ENCODE results near the gene PGBD5.
"Not testable (repeated sequence)": the region's sequence is repeated elsewhere in the genome, so short reads cannot be mapped to it uniquely, and the experiment has no call there.

PGBD5 gene

GRCh38 chr1:230426246-230427093, at the start of gene PGBD5:
Gene PGBD5, minus strand, starts transcription at chr1:230426332. Its CDS starts 404 bp downstream, at chr1:230425928.
- no peak for DNase-seq (ENCODE audit: low read depth)

DNA sequence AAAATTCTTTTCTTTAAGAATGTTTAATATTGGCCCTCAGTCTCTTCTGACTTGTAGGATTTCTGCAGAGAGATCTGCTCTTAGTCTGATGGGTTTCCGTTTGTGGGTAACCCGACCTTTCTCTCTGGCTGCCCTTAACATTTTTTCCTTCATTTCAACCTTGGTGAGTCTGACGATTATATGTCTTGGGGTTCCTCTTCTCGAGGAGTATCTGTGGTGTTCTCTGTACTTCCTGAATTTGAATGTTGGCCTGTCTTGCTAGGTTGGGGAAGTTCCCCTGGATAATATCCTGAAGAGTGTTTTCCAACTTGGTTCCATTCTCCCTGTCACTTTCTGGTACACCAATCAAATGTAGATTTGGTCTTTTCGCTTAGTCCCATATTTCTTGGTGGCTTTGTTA, 48.8 kb upstream of the PGBD5 start:
- DNase-seq (ENCODE audit: low read depth): not testable (repeated sequence)

- not testable (repeated sequence) for DNase-seq (ENCODE audit: low read depth)
Measured at GRCh38 chr1:230470750-230471149, 44.6 kb upstream of the PGBD5 start.

DNA sequence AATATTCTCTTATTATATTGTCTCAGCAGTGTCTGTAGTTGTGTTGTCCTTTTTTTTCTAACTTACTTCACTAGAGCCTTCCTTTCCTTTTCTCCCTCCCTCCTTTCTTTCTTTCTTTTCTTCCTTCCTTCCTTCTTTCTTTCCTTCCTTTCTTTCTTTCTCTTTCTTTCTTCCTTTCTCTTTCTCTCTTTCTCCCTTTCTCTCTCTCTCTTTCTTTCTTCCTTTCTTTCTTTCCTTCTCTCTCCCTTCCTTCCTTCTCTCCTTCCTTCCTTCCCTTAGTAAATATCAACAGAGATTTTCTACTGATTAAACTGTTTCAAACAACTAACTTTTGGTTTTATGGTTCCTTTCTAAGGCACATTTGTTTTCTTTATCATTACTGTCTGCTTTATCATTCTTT, 43.1 kb upstream of the PGBD5 start:
- DNase-seq (ENCODE audit: low read depth): no peak

- DNase-seq (ENCODE audit: low read depth): no peak
Measured at GRCh38 chr1:230465691-230466090, 39.6 kb upstream of the PGBD5 start.

GRCh38 chr1:230464671-230465070, 38.5 kb upstream of the PGBD5 start:
- DNase-seq (ENCODE audit: low read depth): no peak

DNA sequence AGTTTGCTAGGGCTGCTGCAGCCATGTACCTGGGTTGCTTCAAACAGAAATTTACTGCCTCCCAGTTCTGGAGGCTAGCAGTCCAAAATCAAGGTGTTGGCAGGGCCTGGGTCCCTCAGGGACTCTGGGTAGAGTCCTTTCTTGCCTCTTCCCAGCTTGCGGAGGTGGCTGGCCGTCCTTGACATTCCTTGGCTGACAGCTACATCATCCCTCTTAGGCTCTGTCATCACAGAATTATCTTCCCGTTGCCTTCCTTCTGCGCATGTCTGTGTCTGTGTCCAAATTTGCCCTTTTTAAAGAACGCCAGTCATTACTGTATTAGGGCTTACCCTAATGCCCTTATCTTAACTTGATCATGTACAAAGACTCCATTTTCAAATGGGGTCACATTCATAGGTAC, 37.6 kb upstream of the PGBD5 start:
- DNase-seq (ENCODE audit: low read depth): no peak

DNA sequence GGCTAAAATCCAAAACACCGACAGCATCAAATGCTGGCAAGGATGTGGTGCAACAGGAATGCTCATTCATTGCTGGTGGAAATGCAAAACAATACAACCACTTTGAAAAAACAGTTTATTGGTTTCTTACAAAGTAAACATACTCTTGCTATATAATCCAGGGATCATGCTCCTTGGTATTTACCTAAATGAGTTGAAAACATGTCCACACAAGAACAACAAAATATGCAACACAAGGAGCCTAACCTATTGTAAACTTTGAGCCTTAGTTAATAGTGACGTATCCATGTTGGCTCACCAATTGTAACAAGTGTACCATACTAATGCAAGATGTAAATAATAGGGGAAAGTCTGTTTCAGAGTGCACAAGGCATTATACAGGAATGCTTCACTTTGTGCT, 37.2 kb upstream of the PGBD5 start:
- no peak for DNase-seq (ENCODE audit: low read depth)

GRCh38 chr1:230459465-230459864, 33.3 kb upstream of the PGBD5 start:
- DNase-seq (ENCODE audit: low read depth): no peak

DNA sequence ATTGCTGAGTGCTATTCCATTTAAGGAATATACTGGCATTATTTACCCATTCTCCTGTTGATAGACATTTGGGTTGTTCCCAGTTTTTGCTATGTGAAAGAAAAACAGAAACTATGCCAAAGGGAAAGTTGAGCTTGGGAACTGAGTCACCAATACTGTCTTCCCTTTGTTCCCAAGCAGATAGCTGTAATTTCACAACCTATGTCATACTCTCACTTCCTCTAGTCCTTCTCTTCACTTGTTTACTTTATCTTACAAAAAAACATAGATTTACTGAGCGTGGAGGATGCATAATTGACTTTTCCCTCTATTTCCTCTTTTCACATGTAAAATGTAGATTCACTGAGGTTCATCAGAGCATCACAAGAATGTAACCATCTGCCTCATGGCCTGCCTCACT, 32.4 kb upstream of the PGBD5 start:
- no peak for DNase-seq (ENCODE audit: low read depth)

GRCh38 chr1:230456478-230456877, 30.3 kb upstream of the PGBD5 start:
- DNase-seq (ENCODE audit: low read depth): no peak

DNA sequence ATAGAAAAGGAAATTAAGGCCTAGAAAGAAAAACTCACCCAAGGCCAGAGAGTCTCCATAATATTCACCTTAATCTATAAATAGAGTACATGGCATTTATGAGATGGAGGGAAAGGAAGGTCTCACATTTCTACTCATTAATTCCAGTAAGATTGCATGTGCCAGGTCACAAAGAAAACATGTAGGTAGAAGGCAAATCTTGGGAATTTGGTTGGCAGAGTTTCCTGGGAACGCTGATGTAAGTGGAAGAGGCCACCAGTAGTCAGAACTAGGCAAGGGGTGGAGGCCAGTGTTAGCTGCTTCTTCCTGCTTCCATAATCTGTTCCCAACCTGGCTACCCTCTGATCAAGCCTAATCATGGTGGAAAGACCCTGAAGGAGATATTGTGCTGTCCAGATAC, 29.2 kb upstream of the PGBD5 start:
- no peak for DNase-seq (ENCODE audit: low read depth)

DNA sequence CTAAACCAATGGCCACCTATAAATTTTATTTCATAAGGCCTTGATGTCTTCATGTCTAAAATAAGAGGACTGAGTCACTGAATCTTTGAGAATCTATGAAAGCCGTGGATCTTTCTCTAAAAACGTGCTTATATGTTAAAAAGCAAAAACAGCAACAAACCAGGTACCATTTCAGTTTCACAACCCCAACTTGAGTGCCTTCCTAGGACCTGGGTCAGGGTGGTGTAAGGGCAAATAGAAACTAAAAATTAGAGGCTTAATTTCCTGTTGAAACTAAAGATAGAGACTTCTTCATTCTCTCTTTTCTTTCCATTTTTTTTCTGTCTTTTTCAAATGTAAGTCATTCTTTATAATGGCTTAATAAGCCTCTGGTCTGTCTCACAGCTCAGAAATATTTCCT, 27.2 kb upstream of the PGBD5 start:
- no peak for DNase-seq (ENCODE audit: low read depth)

- no peak for DNase-seq (ENCODE audit: low read depth)
Measured at GRCh38 chr1:230441183-230442029, 15.3 kb upstream of the PGBD5 start.

GRCh38 chr1:230435108-230435507, 9.0 kb upstream of the PGBD5 start:
- DNase-seq (ENCODE audit: low read depth): no peak

DNA sequence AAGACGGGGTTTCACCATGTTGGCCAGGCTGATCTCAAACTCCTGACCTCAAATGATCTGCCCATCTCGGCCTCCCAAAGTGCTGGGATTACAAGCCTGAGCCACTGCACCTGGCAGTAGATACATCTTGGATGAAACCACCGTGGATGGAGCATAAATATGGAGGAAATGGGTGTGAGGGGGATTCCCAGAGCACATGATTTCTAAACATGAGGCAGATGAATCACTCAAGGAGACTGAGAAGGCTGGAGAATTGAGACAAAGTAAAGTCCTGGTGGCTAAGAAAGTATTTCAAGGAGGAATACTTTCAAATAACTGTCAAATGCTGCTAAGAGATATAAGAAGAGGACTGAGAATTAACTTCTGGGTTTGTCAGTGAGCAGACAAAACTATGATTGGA, 5.4 kb upstream of the PGBD5 start:
- no peak for DNase-seq (ENCODE audit: low read depth)

DNA sequence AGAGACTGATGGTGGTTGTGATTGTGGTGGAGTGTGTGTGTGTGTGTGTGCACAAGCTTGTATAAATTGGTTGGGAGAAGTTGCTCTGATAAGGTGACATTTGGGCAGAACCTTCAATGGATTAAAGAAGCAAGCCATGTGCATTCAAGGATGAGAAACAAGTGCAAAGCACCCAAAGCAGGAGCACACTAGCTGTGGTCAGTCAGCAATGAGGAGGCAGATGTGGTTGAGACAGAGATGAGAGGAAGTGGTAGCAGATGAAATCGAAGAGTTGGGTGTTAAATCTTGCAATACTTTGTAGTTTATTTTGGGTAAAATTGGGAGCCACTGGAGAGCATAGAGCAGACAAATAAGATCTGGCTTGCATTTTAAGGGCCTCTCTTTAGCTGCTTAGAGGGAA, 4.4 kb upstream of the PGBD5 start:
- no peak for DNase-seq (ENCODE audit: low read depth)

- DNase-seq (ENCODE audit: low read depth): no peak
Measured at GRCh38 chr1:230429067-230429735, 3.1 kb upstream of the PGBD5 start.

DNA sequence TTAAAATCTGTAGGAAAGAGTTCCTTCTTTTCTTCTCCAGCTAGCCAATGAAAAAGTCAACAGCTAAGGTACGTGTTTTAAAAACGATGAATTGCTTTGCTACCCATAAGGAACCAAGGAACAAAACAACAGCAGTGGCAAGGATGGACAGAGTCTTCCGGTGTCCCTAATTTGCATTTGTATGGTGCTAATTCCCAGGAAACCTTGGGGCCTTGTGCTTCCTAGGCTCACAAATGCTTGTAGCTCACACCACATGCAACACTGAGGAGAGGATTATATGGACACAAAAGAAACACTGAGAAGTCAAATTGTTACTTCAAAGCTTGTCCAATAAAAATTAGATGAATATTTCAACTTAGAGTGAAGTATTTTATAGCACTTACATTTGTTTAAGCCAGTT, 1.8 kb upstream of the PGBD5 start:
- no peak for DNase-seq (ENCODE audit: low read depth)

DNA sequence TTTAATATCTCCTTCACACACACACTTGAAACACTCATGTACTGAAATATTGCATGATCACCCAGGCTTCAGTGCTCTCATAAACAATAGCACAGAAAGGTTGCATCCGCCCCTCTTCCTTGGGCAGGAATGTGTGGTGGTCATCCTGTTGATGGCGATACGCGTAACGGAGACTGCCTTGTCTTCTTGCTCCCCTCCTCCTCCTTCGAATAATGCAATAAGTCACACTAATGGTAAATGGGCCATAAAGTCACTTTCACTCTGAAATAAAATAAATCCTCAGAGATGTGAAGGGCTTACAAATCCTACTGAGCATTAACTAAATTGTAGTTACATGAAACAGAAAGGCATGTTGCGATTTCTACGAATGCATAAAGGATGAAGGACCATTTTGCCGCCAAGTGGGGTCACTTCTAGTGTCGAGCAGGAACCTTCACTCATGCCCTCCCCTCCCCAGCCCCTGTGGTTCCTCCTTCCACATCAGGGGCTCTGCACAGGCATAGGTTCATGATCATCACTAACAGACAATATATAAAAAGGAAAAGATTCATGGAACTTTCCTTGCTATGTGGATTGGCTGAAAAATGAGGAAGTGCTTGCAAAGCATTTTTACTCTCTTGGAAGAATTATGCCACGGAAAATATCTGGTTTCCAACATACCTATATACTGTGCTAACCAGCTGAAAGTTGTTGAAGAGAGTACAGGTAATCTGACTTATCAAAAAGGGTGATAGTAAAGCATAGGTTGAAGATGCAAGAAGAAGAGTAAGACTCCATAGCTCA, 1.2 kb upstream of the PGBD5 start:
- DNase-seq (ENCODE audit: low read depth): no peak

DNA sequence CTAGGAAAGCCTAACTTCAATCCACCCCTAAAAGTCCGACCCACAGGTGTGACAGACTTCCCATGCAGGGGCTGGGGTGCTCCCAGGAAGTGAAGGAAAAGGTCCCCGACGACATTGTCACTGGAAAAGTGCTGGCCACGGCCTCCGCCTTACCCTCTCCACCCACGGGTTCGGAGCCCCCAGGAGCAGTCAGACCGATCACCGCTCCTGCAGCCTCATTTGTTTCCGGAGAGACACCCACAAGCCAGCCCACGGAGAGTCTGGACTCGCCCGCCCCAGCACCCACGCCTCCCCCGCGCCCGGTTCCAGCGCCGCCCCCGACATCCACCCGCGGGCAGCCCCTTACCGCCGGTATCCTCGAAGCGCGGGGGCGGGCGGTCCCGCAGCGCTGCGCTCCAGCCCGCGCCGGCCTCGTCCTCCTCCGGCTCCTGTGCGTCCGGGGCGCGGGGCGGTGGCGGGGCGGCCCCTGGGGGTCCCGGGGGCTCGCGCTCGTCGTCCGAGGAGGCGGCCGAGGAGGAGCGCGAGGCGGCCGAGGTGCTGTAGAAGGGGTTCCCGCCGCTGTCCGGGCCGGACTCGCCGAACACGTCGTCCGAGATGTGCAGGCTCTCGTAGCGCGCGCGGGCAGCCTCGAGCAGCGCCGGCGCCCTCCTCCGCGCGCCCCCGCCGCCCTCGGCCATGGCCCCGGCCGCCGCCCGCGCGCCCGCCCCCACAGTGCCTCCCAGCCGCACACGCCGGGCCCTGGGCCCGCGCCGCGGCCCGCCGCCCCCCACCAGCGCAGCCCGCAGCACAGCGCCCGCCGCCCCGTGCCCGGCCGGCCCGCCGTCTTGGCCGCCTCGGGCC, 660 bp downstream of the PGBD5 start:
- DNase-seq (ENCODE audit: low read depth): no peak
